Measurements from ENCODE around the gene SIM2.

Gene SIM2

GRCh38 chr21:36791695-36792470, 93.0 kb downstream of the SIM2 start:
- DNase-seq (ENCODE audit: extremely low read depth in 1 of 2, low read depth in 1 of 2): no peak

- no peak for DNase-seq (ENCODE audit: extremely low read depth in 1 of 2, low read depth in 1 of 2)
Measured at GRCh38 chr21:36792505-36792967, 93.6 kb downstream of the SIM2 start.

- DNase-seq (ENCODE audit: extremely low read depth in 1 of 2, low read depth in 1 of 2): no peak
Measured at GRCh38 chr21:36796070-36796469, 97.2 kb downstream of the SIM2 start.

- no peak for DNase-seq (ENCODE audit: extremely low read depth in 1 of 2, low read depth in 1 of 2)
Measured at GRCh38 chr21:36798491-36798890, 99.6 kb downstream of the SIM2 start.
